SU-DHL-6 (cell line): ENCODE data around the gene TENT5A.

Source experiments
- H2AFZ ChIP-seq: fragments of 200-600 bp; sonication (generic); 2 replicates; pipeline ENCODE4 v1.6.1; 2014; ENCODE audit warnings: low read depth, mild to moderate bottlenecking, moderate library complexity, mixed read lengths, antibody characterized with exemption, low read length; ENCODE audit not compliant: severe bottlenecking
- H3F3A ChIP-seq: fragments of 200-600 bp; shearing (Covaris generic); 2 replicates; pipeline ENCODE4 v1.6.0; 2016; ENCODE audit warnings: antibody characterized with exemption, mild to moderate bottlenecking; ENCODE audit not compliant: insufficient read depth
- H3K27ac ChIP-seq: fragments of 200-600 bp; sonication (generic); 2 replicates; pipeline ENCODE4 v1.5.1; 2016; ENCODE audit warnings: low read depth, mild to moderate bottlenecking, low read length, moderate library complexity, mixed read lengths
- H3K27me3 ChIP-seq: fragments of 200-600 bp; sonication (generic), shearing (Covaris generic); 2 replicates; pipeline ENCODE4 v1.6.0; 2014; ENCODE audit warnings: mild to moderate bottlenecking, low read length
- H3K36me3 ChIP-seq: fragments of 200-600 bp; sonication (generic); 2 replicates; pipeline ENCODE4 v1.6.1; 2014; ENCODE audit warnings: mild to moderate bottlenecking, low read length, mixed read lengths
- H3K4me2 ChIP-seq: fragments of 300-600, 200-600 bp; shearing (Covaris generic), sonication (generic); 2 replicates; pipeline ENCODE4 v1.6.0; 2014; ENCODE audit warnings: low read length, low read depth, mild to moderate bottlenecking; ENCODE audit not compliant: poor library complexity, severe bottlenecking
- H3K4me3 ChIP-seq: fragments of 200-600 bp; sonication (generic); 2 replicates; pipeline ENCODE4 v1.5.1; 2014; ENCODE audit warnings: antibody characterized with exemption, low read length, mild to moderate bottlenecking, mixed read lengths; ENCODE audit not compliant: insufficient read depth, poor library complexity, severe bottlenecking
- H3K79me2 ChIP-seq: fragments of 200-600 bp; sonication (generic); 2 replicates; pipeline ENCODE4 v1.6.1; 2014; ENCODE audit warnings: mild to moderate bottlenecking, low read length, moderate library complexity; ENCODE audit not compliant: insufficient read depth
- H3K9ac ChIP-seq: fragments of 200-600 bp; sonication (generic); 2 replicates; pipeline ENCODE4 v1.7.0; 2014; ENCODE audit warnings: mild to moderate bottlenecking, low read length
- H3K9me2 ChIP-seq: fragments of 200-600 bp; sonication (generic); replicated peaks from 2 replicates; pipeline ENCODE4 v1.6.1; 2014; ENCODE audit warnings: low read length; ENCODE audit not compliant: insufficient read depth
- H3K9me3 ChIP-seq: fragments of 200-600 bp; sonication (generic); 2 replicates; pipeline ENCODE4 v1.6.1; 2014; ENCODE audit warnings: low read length, mixed read lengths; ENCODE audit not compliant: insufficient read depth
- H4K20me1 ChIP-seq: fragments of 200-600 bp; sonication (generic); 2 replicates; pipeline ENCODE4 v1.6.1; 2014; ENCODE audit warnings: low read depth, mild to moderate bottlenecking, antibody characterized with exemption, low read length, moderate library complexity, mixed read lengths
- EZH2phosphoT487 ChIP-seq: fragments of 200-600 bp; sonication (generic), shearing (Covaris generic); conservative IDR thresholded peaks from 2 replicates; pipeline ENCODE4 v1.6.1; 2018; ENCODE audit warnings: mild to moderate bottlenecking, antibody characterized with exemption, low read length, moderate library complexity, mixed read lengths
- TF ChIP-seq, protein P1 (sequence below): fragments of 200-600 bp; sonication (generic); IDR thresholded peaks from one replicate; pipeline ENCODE4 v1.5.1; 2017; ENCODE audit warnings: antibody characterized with exemption, mild to moderate bottlenecking, low read length, moderate library complexity; ENCODE audit not compliant: insufficient read depth, poor library complexity, severe bottlenecking

Gene TENT5A

DNA sequence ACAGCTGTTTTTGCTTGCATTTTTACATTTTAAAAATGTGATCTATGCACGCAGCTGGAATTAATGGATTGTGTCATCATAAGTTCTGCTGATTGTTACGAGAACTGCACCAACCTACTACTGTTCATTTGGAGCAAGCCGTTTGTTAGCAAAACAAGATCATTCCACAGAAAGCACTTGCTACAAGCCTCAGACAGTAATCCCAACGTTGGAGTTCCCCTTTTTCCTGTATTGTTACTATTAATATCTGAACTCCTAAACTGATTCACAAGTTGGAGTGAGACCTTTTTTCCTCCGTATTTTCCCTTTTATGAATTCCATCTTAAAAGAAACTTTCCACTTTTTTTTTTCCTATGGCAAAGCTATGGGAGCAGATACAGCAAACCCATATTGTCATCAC lies 3.5 kb downstream of the TENT5A start:
- Histone ChIP-seq H3K9me2 (no peaks in the 10 kb centered on the region), H3K27ac (no peak overlapping the region), H3K4me2 (no peak overlapping the region), H3F3A (no peaks in the 10 kb centered on the region), H3K36me3 (no peaks in the 10 kb centered on the region), H3K27me3 (no peaks in the 10 kb centered on the region), H4K20me1 (no peaks in the 10 kb centered on the region), H3K9ac (no peak overlapping the region), H2AFZ (no peak overlapping the region), H3K79me2 (no peaks in the 10 kb centered on the region), H3K4me3 (no peak overlapping the region), H3K9me3 (no peaks in the 10 kb centered on the region)
- TF ChIP-seq, protein P1, sequence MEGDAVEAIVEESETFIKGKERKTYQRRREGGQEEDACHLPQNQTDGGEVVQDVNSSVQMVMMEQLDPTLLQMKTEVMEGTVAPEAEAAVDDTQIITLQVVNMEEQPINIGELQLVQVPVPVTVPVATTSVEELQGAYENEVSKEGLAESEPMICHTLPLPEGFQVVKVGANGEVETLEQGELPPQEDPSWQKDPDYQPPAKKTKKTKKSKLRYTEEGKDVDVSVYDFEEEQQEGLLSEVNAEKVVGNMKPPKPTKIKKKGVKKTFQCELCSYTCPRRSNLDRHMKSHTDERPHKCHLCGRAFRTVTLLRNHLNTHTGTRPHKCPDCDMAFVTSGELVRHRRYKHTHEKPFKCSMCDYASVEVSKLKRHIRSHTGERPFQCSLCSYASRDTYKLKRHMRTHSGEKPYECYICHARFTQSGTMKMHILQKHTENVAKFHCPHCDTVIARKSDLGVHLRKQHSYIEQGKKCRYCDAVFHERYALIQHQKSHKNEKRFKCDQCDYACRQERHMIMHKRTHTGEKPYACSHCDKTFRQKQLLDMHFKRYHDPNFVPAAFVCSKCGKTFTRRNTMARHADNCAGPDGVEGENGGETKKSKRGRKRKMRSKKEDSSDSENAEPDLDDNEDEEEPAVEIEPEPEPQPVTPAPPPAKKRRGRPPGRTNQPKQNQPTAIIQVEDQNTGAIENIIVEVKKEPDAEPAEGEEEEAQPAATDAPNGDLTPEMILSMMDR = no peak
- TF ChIP-seq EZH2phosphoT487 = no peak

- Histone ChIP-seq H3K27me3 (no peaks in the 10 kb centered on the region), H3K36me3 (no peaks in the 10 kb centered on the region), H3K9ac (no peak overlapping the region), H3K4me3 (no peak overlapping the region), H4K20me1 (no peaks in the 10 kb centered on the region), H3K9me2 (no peaks in the 10 kb centered on the region), H2AFZ (no peak overlapping the region), H3K9me3 (no peaks in the 10 kb centered on the region), H3F3A (no peaks in the 10 kb centered on the region), H3K4me2 (no peak overlapping the region), H3K79me2 (no peaks in the 10 kb centered on the region), H3K27ac (no peak overlapping the region)
- TF ChIP-seq, protein P1 = no peak
- TF ChIP-seq EZH2phosphoT487 = no peak
These were observed 5.2 kb downstream of the TENT5A start for GRCh38 chr6:81747327-81747726.

- Histone ChIP-seq H4K20me1 (no peaks in the 10 kb centered on the region), H3K27ac (no peak overlapping the region), H3K9me2 (no peaks in the 10 kb centered on the region), H3K9ac (no peak overlapping the region), H3K36me3 (no peaks in the 10 kb centered on the region), H3F3A (no peaks in the 10 kb centered on the region), H3K79me2 (no peaks in the 10 kb centered on the region), H3K27me3 (no peaks in the 10 kb centered on the region), H3K4me2 (no peak overlapping the region), H3K4me3 (no peak overlapping the region), H3K9me3 (no peaks in the 10 kb centered on the region), H2AFZ (no peak overlapping the region)
- TF ChIP-seq, protein P1 = no peak
- TF ChIP-seq EZH2phosphoT487 = no peak
These were observed 8.3 kb downstream of the TENT5A start for GRCh38 chr6:81744131-81744530.
